Tongue (tissue), 2 donors: ENCODE measurements around the gene AAK1. TPM values are rescaled to one million over a fixed set of nuclear protein-coding genes. Genes with fewer than 3 reads are reported as not detected.
"Not testable (repeated sequence)": the region's sequence is repeated elsewhere in the genome, so short reads cannot be mapped to it uniquely, and the experiment has no call there.

Experiments
- DNase-seq: peaks from one replicate; pipeline ENCODE4 v3.0.0-alpha.2; 2015
- total RNA-seq: library from RNA; depleted of rRNA; stranded (reverse); fragments of >200 nt; gene quantifications from one replicate; pipeline ENCODE4 v1.2.3, GENCODE V29; 2014

AAK1 gene
- total RNA-seq, 1 donor from 2014 or later: 30.2 TPM

- no peak for DNase-seq
Measured at GRCh38 chr2:69624611-69625010, 18.9 kb downstream of the AAK1 start.

- no peak for DNase-seq
Measured at GRCh38 chr2:69624131-69624530, 19.4 kb downstream of the AAK1 start.

GRCh38 chr2:69623236-69623635 is 20.3 kb downstream of the AAK1 start:
- DNase-seq: no peak

- DNase-seq: not testable (repeated sequence)
Measured at GRCh38 chr2:69622805-69623204, 20.7 kb downstream of the AAK1 start.

GRCh38 chr2:69622017-69622540 is 21.5 kb downstream of the AAK1 start:
- not testable (repeated sequence) for DNase-seq

GRCh38 chr2:69621440-69621839 is 22.1 kb downstream of the AAK1 start:
- no peak for DNase-seq

- no peak for DNase-seq
Measured at GRCh38 chr2:69620870-69621269, 22.7 kb downstream of the AAK1 start.

GRCh38 chr2:69619725-69620124 is 23.8 kb downstream of the AAK1 start:
- DNase-seq: no peak

- peak; percentile 12 for DNase-seq
Measured at GRCh38 chr2:69618362-69618761, 25.2 kb downstream of the AAK1 start.

- no peak for DNase-seq
Measured at GRCh38 chr2:69617744-69618143, 25.8 kb downstream of the AAK1 start.

- no peak for DNase-seq
Measured at GRCh38 chr2:69616755-69617154, 26.8 kb downstream of the AAK1 start.

GRCh38 chr2:69615969-69616368 is 27.6 kb downstream of the AAK1 start:
- no peak for DNase-seq

- DNase-seq: no peak
Measured at GRCh38 chr2:69615078-69615625, 28.4 kb downstream of the AAK1 start.

GRCh38 chr2:69612707-69613106 is 30.8 kb downstream of the AAK1 start:
- no peak for DNase-seq

GRCh38 chr2:69612200-69612599 is 31.3 kb downstream of the AAK1 start:
- DNase-seq: no peak

- DNase-seq: no peak
Measured at GRCh38 chr2:69608109-69608508, 35.4 kb downstream of the AAK1 start.

- not testable (repeated sequence) for DNase-seq
Measured at GRCh38 chr2:69606771-69607170, 36.8 kb downstream of the AAK1 start.

GRCh38 chr2:69605284-69605683 is 38.3 kb downstream of the AAK1 start:
- DNase-seq: no peak

GRCh38 chr2:69604836-69605235 is 38.7 kb downstream of the AAK1 start:
- DNase-seq: no peak

GRCh38 chr2:69604026-69604678 is 39.4 kb downstream of the AAK1 start:
- DNase-seq: no peak

- no peak for DNase-seq
Measured at GRCh38 chr2:69603146-69603743, 40.3 kb downstream of the AAK1 start.

- no peak for DNase-seq
Measured at GRCh38 chr2:69601179-69601612, 42.3 kb downstream of the AAK1 start.

- DNase-seq: no peak
Measured at GRCh38 chr2:69600425-69600824, 43.1 kb downstream of the AAK1 start.
